Body of pancreas (tissue), 4 donors: Measurements from ENCODE around the gene NUTM1.
"Not testable (repeated sequence)": the region's sequence is repeated elsewhere in the genome, so short reads cannot be mapped to it uniquely, and the experiment has no call there.

Source experiments
- POLR2A ChIP-seq, 3 donors: fragments of 450-650 bp; IDR thresholded peaks; one replicate each; pipeline ENCODE4 v1.6.1; 2016; ENCODE audit warnings: antibody characterized with exemption in 3 of 3, mild to moderate bottlenecking in 2 of 3
- TF ChIP-seq, protein P1 (sequence below), 7 experiments: fragments of 450-650 bp in 4 of 7; fragments of 200-600 bp in 3 of 7; sonication (generic) in 3 of 7; IDR thresholded peaks; one replicate each; pipeline ENCODE4 v1.5.1; 2016 to 2019; ENCODE audit warnings: antibody characterized with exemption in 7 of 7

- TF ChIP-seq, protein P1, sequence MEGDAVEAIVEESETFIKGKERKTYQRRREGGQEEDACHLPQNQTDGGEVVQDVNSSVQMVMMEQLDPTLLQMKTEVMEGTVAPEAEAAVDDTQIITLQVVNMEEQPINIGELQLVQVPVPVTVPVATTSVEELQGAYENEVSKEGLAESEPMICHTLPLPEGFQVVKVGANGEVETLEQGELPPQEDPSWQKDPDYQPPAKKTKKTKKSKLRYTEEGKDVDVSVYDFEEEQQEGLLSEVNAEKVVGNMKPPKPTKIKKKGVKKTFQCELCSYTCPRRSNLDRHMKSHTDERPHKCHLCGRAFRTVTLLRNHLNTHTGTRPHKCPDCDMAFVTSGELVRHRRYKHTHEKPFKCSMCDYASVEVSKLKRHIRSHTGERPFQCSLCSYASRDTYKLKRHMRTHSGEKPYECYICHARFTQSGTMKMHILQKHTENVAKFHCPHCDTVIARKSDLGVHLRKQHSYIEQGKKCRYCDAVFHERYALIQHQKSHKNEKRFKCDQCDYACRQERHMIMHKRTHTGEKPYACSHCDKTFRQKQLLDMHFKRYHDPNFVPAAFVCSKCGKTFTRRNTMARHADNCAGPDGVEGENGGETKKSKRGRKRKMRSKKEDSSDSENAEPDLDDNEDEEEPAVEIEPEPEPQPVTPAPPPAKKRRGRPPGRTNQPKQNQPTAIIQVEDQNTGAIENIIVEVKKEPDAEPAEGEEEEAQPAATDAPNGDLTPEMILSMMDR (IDR thresholded peaks at IDR 0.05), result not testable (repeated sequence)
- not testable (repeated sequence) for TF ChIP-seq POLR2A (IDR thresholded peaks at IDR 0.05)
These were observed 54.6 kb downstream of the NUTM1 start for GRCh38 chr15:34397637-34398259.
